ENCODE results near the gene NUMBL.
"Not testable (repeated sequence)": the region's sequence is repeated elsewhere in the genome, so short reads cannot be mapped to it uniquely, and the experiment has no call there.

Gene NUMBL

GRCh38 chr19:40671404-40671803 lies 19.0 kb downstream of the NUMBL start:
- Mint-ChIP-seq H3K27ac (no peak overlapping the region), H3K9me3 (peaks cover 3% of the 10 kb centered on the region), H3K27me3 (no peaks in the 10 kb centered on the region), H3K4me1 (peaks cover 5% of the 10 kb centered on the region), H3K4me3 (no peak overlapping the region), H3K36me3 (ENCODE audit: low read depth) (peaks cover 25% of the 10 kb centered on the region)
- ATAC-seq: no peak
- no peak for DNase-seq

DNA sequence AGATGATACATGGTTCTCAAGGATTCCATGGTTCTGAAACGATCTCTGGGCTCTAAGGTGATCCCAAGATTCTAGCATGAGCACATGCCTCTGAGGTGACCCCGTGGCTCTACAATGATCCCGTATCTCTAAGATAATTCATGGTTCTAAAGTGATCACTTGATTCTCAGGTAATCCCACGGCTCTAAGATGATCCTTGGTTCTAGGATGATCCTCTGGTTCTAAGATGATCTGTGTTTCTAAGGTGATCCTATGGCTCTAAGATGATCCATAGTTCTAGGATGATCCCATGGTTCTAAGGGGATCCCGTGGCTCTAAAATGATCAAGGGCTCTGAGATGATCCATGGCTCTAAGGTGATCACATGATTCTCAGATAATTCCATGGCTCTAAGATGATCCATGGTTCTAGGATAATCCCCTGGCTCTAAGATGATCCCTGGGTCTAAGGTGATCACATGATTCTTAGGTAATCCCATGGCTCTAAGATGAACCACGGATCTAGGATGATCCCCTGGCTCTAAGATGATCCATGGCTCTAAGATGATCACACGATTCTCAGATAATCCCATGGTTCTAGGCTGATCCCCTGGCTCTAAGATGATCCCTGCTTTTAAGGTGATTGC lies 21.3 kb downstream of the NUMBL start:
- Mint-ChIP-seq H3K27me3 (no peaks in the 10 kb centered on the region), H3K4me1 (peaks cover 14% of the 10 kb centered on the region)
- ATAC-seq: no peak

GRCh38 chr19:40667602-40668001 lies 22.8 kb downstream of the NUMBL start:
- peaks cover 23% of the 10 kb centered on the region for H3K36me3 Mint-ChIP-seq (ENCODE audit: low read depth)
- ATAC-seq (no peak), DNase-seq (no peak)
- no peak overlapping the region for H3K4me3 Mint-ChIP-seq
- peaks cover 28% of the 10 kb centered on the region for H3K4me1 Mint-ChIP-seq
- H3K9me3 Mint-ChIP-seq: peaks cover 3% of the 10 kb centered on the region
- H3K27me3 Mint-ChIP-seq: no peaks in the 10 kb centered on the region
- H3K27ac Mint-ChIP-seq: no peak overlapping the region

More for the DNA sequence above, 21.3 kb downstream of the NUMBL start:
- Mint-ChIP-seq H3K27ac (no peak overlapping the region), H3K36me3 (ENCODE audit: low read depth) (peaks cover 23% of the 10 kb centered on the region), H3K4me3 (no peak overlapping the region), H3K9me3 (peaks cover 3% of the 10 kb centered on the region)
- DNase-seq: no peak

GRCh38 chr19:40666803-40667438 lies 23.5 kb downstream of the NUMBL start:
- H3K27me3 Mint-ChIP-seq: no peaks in the 10 kb centered on the region
- H3K9me3 Mint-ChIP-seq: peaks cover 3% of the 10 kb centered on the region
- H3K36me3 Mint-ChIP-seq (ENCODE audit: low read depth): peaks cover 23% of the 10 kb centered on the region
- H3K27ac Mint-ChIP-seq: no peak overlapping the region
- H3K4me3 Mint-ChIP-seq: no peak overlapping the region
- ATAC-seq (no peak), DNase-seq (no peak)
- H3K4me1 Mint-ChIP-seq: peaks cover 28% of the 10 kb centered on the region

DNA sequence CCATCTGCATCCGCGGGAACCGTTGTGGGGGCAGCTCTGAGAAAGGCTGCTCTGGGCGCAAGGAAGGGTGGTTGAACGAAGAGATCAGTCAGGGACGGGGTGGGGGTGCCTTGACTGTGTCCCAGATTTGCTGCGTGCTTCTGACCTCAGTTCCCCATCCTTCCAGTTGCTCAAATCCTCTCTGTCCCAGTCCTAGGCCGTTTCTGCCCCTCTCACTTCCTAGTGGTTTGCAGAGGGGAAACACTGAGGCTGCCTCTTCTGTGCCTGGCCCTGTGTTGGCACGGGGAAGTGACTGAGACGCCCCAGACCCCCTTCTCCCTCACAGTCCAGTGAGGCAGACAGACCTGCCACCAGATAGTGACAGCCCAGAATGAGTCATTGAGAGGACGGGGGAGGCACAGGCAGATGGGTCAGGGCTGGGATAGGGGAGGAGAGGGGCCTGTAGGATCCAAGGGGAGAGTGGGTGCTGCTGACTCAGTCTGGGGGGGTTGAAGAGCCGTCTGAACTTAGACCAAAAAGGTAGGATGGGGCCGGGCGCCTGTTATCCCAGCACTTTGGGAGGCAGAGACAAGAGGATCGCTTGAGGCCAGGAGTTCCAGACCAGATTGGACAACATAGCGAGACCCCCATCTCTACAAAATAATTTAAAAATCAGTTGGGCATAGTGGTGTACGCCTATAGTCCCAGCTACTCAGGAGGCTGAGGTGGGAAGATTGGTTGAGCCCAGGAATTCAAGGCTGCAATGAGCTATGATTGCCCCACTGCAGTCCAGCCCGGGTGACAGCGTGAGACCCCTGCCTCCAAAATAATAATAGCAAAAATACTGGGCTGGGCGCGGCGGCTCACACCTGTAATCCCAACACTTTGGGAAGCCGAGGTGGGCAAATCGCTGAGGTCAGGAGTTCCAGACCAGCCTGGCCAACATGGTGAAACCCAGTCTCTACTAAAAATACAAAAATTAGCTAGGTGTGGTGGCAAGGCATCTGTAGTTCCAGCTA lies 26.5 kb downstream of the NUMBL start:
- Mint-ChIP-seq H3K4me3 (peak overlapping the region; percentile 76), H3K4me1 (peaks cover 28% of the 10 kb centered on the region), H3K9me3 (no peaks in the 10 kb centered on the region), H3K27ac (peak overlapping the region; percentile 83), H3K36me3 (ENCODE audit: low read depth) (peaks cover 8% of the 10 kb centered on the region), H3K27me3 (no peaks in the 10 kb centered on the region)
- ATAC-seq (peak; percentile 26), DNase-seq (peak; percentile 35)

DNA sequence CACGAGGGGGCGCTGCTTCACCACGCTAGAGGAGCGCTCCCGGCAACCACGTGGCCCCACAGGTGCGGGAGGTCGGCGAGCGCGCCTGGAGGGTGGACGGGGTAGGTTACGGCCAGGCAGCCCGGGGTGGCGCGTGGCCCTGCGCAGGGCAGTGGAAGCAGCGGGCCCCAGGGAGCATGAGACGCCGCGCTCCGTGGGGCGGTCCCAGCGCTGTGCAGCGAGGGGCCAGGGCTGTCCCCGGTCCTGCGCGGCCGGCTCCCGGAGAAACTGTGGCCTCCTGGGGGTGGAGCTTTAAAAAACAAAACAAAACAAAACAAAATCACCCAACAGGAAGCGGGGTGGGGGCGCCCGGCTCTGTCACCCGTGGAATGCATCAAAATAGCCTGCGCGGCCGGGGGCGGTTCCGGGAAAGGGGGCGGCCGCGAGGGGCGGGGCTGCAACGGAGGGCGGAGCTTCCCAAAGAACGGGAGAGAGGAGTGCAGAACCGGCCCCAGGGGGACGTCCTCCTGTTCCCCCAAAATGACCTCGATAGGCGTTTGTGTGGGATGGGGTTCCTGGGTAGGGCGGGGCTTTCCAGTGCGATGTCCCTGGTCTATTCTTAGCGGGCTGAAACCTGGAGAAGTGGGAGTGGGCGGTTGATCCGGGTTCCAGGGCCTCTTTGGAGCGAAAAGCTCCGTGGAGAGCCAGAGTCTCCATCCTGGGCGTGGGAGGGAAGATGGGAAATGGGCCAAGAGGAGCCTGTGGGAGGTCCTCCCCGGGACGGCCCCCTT lies 27.3 kb downstream of the NUMBL start:
- Mint-ChIP-seq H3K27me3 (no peaks in the 10 kb centered on the region), H3K4me1 (peaks cover 28% of the 10 kb centered on the region), H3K36me3 (ENCODE audit: low read depth) (peaks cover 4% of the 10 kb centered on the region), H3K9me3 (no peaks in the 10 kb centered on the region), H3K4me3 (peak overlapping the region; percentile 76), H3K27ac (peak overlapping the region; percentile 83)
- ATAC-seq: peak; percentile 85
- DNase-seq: peak; percentile 96

DNA sequence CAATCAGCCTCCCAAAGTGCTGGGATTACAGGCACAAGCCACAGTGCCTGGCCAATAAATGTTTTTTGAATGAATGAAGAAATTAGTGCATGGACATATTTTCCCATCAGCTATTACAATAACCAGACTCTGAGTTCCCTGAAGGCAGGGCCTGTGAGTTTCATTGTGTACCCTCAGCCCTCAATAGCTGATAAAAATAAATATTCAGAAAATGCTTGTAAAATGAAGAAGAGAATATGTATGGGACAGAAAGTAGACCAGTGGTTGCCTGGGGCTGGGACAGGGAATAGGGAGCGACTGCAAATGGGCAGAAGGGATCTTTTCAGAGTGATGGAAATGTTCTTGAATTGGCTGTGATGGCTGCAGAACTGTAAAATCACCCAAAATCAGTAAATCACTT lies 28.8 kb downstream of the NUMBL start:
- DNase-seq (no peak), ATAC-seq (no peak)
- no peaks in the 10 kb centered on the region for H3K9me3 Mint-ChIP-seq
- no peaks in the 10 kb centered on the region for H3K27me3 Mint-ChIP-seq
- H3K4me3 Mint-ChIP-seq: no peak overlapping the region
- peaks cover 27% of the 10 kb centered on the region for H3K4me1 Mint-ChIP-seq
- no peak overlapping the region for H3K27ac Mint-ChIP-seq
- no peaks in the 10 kb centered on the region for H3K36me3 Mint-ChIP-seq (ENCODE audit: low read depth)

- Mint-ChIP-seq H3K27ac (no peak overlapping the region), H3K9me3 (no peaks in the 10 kb centered on the region), H3K4me1 (peaks cover 22% of the 10 kb centered on the region), H3K4me3 (no peak overlapping the region), H3K27me3 (no peaks in the 10 kb centered on the region), H3K36me3 (ENCODE audit: low read depth) (no peaks in the 10 kb centered on the region)
- DNase-seq (no peak), ATAC-seq (no peak)
Measured at GRCh38 chr19:40659566-40659965, 30.9 kb downstream of the NUMBL start.

DNA sequence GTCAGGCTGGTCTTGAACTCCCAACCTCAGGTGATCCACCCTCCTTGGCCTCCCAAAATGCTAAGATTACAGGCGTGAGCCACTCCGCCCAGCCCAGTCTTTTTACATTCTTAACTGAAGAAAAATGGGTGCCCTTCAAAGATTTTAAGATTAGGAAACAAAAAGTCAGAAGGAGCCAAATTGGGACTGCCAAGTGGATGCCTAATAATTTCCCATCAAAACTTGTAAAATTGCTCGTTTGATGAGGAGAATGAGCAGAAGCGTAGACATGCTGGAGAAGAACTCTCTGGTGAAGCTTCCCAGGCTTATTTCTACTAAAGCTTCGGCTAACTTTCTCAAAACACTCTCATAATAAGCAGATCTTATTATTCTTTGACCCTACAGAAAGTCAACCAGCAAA lies 31.3 kb downstream of the NUMBL start:
- H3K4me3 Mint-ChIP-seq: no peak overlapping the region
- H3K36me3 Mint-ChIP-seq (ENCODE audit: low read depth): no peaks in the 10 kb centered on the region
- no peak overlapping the region for H3K27ac Mint-ChIP-seq
- peaks cover 21% of the 10 kb centered on the region for H3K4me1 Mint-ChIP-seq
- no peak for ATAC-seq
- H3K9me3 Mint-ChIP-seq: no peaks in the 10 kb centered on the region
- no peaks in the 10 kb centered on the region for H3K27me3 Mint-ChIP-seq
- DNase-seq: no peak

DNA sequence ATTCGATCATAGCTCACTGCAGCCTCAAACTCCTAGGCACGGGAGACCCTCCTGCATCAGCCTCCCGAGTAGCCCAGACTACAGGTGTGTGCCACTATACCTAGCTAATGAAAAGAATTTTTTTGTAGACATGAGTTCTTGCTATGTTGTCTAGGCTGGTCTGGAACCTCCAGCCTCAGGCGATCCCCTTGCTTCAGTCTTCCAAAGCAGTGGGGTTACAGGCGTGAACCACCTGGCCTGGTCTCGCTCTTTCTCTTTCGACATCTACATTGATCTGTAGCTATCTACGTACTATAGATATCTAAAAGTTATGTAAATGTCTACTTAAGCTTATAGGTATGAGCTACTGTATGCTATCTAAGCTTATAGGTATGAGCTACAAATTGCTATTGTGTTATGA lies 32.4 kb downstream of the NUMBL start:
- Mint-ChIP-seq H3K4me1 (peaks cover 11% of the 10 kb centered on the region), H3K9me3 (no peaks in the 10 kb centered on the region), H3K4me3 (no peak overlapping the region), H3K36me3 (ENCODE audit: low read depth) (no peaks in the 10 kb centered on the region), H3K27me3 (no peaks in the 10 kb centered on the region), H3K27ac (no peak overlapping the region)
- ATAC-seq: no peak
- DNase-seq: no peak

DNA sequence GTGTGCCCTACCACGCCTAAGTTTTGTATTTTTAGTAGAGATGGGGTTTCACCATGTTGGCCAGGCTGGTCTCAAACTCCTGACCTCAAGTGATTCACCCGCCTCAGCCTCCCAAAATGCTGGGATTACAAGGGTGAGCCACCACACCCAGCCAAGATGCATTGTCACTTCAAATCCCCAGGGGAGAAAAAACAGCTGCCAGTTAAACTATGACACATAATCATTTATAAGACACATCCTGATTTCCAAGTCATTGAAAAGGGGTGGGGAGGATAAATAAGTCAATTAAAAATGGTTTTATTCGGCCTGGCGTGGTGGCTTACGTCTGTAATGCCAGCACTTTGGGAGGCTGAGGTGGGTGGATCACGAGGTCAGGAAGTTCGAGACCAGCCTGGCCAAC lies 34.8 kb downstream of the NUMBL start:
- H3K9me3 Mint-ChIP-seq; H3K36me3 Mint-ChIP-seq (ENCODE audit: low read depth); H3K27ac Mint-ChIP-seq; DNase-seq; H3K4me1 Mint-ChIP-seq; H3K4me3 Mint-ChIP-seq; ATAC-seq; H3K27me3 Mint-ChIP-seq: not testable (repeated sequence)

DNA sequence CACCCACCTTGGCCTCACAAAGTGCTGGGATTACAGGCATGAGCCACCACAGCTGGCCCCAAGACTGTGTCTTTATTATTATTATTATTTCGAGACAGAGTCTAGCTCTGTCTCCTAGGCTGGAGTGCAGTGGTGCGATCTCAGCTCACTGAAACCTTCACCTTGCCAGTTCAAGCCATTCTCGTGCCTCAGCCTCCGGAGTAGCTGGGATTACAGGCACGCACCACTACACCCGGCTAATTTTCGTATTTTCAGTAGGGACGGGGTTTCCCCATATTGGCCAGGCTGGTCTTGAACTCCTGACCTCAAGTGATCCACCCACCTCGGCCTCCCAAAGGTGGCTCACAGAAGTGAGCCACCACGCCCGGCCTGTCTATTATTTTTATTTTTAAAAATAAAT lies 38.1 kb downstream of the NUMBL start:
- not testable (repeated sequence) for H3K36me3 Mint-ChIP-seq (ENCODE audit: low read depth); H3K4me1 Mint-ChIP-seq; DNase-seq; ATAC-seq; H3K4me3 Mint-ChIP-seq; H3K27me3 Mint-ChIP-seq; H3K9me3 Mint-ChIP-seq; H3K27ac Mint-ChIP-seq

- DNase-seq: no peak
Measured at GRCh38 chr19:40650749-40651305, 39.6 kb downstream of the NUMBL start.

More at GRCh38 chr19:40650749-40651305, 39.6 kb downstream of the NUMBL start:
- H3K4me3 Mint-ChIP-seq: no peak overlapping the region
- no peaks in the 10 kb centered on the region for H3K36me3 Mint-ChIP-seq (ENCODE audit: low read depth)
- H3K9me3 Mint-ChIP-seq: no peaks in the 10 kb centered on the region
- H3K4me1 Mint-ChIP-seq: peaks cover 2% of the 10 kb centered on the region
- no peak overlapping the region for H3K27ac Mint-ChIP-seq
- peaks cover 9% of the 10 kb centered on the region for H3K27me3 Mint-ChIP-seq
- ATAC-seq: no peak
